OCI-M2 (cell line): ENCODE results near the gene SORL1.

Experiments used
- DNase-seq: peaks from one replicate; lab custom pipeline; 2025; ENCODE audit not compliant: unreplicated experiment; lab: John Stamatoyannopoulos, UW

The SORL1 gene

GRCh38 chr11:121426476-121427399 lies 25.4 kb upstream of the SORL1 start:
- no peak for DNase-seq

GRCh38 chr11:121427400-121427744 lies 24.7 kb upstream of the SORL1 start:
- DNase-seq = no peak

DNA sequence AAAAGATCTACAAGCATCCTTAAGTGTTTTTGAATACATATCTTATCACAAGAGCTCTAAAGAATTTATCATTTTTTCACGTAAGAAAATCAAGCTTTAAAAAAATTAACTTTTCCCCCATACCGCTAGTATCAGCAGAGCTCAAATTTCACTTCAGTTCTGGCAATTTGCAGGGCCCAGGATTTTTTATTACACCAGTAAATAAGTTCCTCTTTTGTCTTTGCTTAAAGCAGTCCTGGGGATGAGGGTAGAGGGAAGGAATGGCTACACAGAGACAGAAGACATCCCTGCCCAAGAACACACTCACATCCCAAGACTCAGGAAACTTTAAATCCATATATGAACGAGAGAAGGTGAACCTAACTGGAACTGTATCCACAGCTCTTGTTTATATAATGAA lies 22.6 kb upstream of the SORL1 start:
- no peak for DNase-seq

- DNase-seq = no peak
Observed at GRCh38 chr11:121431820-121432526, 20.1 kb upstream of the SORL1 start.

DNA sequence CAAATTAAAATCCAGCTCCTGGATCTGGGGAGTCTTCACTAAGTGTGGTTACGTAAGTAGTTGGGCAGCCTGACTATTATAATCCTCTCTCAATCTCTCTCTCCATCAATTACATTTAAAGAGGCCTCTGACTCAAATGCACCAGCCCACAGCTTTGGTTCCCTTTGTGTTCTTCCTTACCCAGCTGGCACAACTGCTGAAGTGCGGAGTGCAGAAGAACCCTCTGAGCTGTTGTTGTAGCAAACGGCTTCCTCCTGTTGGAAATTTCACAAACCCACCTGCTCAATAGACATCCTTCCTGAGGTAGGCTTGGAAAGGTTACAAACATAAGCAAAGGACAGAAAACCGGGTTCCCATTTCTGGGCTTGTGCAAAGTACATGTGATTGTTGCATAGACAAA lies 17.0 kb upstream of the SORL1 start:
- no peak for DNase-seq

- DNase-seq = no peak
Observed at GRCh38 chr11:121435551-121436511, 16.3 kb upstream of the SORL1 start.

DNA sequence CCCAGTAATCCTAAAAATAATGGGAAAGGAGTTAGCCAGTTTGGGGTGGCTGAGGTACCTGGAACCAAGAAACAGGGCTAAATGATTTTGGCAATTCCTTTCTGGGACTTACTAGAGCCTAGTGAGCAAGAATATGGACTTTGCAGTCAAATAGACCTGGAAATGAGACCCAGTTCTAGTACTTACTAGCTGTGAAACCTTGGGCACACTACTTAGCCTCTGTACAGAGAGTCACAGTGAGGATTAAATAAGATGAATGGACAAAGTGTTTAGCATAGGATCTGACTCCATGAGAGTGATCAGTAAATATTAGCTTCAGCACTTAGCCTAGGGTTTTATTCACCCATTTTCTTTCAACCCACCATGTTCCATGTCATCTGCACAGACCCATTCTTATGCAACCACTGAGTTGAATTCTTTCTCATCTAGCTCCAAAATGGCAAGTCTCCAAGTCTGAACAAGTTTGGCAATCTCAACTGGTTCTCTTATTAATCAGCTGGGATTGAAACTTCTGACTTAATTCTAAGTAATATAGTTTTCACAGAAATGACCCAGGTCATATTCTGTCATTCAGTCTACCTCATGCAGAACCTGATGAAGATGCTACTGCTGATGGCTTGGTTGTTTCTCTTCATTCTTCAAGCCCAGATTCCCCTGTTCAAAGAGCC lies 15.0 kb upstream of the SORL1 start:
- no peak for DNase-seq

GRCh38 chr11:121437686-121438078 lies 14.4 kb upstream of the SORL1 start:
- DNase-seq = no peak

DNA sequence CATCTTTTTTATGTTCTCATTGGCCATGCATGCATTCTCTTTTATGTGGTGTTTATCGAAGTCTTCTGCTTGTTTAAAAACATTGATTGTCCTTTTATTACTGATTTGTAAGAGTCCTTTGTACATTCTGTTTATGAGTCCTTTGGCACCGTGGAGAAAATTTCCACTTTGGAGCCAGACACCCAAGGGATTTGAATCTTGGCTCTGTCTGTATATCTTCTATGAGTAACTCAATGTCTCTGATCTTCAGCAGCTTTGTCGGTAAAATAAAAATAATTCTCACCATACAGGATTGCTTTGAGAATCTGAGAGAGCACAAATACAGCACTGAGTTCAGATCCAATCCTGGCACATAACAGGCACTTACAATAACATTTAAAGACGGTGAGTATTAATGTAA lies 12.8 kb upstream of the SORL1 start:
- no peak for DNase-seq

GRCh38 chr11:121439759-121440158 lies 12.4 kb upstream of the SORL1 start:
- DNase-seq = no peak

DNA sequence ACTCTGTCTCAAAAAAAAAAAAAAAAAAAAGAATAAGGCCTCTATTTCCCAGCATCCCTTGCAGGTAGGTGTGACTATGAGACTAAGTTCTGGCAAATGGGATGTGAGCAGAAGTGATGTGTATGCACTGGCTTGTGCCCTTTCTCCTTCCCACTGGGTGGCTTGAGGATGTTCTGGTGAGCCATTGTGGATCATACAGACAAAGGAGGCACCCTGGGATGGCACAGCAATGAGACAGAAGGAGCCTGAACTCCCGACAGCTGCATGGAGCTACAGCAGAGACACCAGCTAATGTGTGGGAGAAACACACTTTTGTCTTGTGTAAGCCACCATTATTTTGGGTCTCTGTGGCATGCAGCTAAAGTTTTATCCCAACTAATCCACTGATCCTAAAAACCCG lies 10.6 kb upstream of the SORL1 start:
- DNase-seq = no peak

DNA sequence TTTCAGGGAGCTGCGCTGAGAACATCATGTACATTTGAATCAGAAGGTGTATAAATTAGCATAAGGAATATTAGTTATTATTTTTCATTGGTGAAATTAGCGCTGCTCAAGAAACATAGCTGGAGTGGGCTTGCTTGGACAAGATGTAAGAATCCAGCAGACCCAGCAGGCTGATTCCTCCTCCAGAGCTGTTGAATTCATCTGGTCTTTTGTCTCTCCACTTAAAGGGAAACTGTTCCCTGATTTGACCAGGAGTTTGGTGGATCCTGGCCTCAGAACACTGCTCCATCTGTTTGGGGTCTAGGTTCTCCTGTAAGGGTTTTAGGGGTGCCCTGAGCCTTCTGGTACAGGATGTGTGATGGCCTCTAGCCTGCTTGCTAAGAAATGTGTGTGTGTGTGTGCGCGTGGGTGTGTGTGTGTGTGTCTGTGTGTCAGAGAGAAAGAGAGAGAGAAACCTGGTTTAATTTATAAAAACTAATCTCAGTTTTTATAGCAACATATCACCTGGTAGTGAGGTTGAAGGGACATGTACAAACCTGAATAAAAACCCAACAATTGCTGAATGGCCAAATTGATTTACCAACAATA lies 8.3 kb upstream of the SORL1 start:
- no peak for DNase-seq

- DNase-seq = no peak
Observed at GRCh38 chr11:121444526-121444925, 7.6 kb upstream of the SORL1 start.

DNA sequence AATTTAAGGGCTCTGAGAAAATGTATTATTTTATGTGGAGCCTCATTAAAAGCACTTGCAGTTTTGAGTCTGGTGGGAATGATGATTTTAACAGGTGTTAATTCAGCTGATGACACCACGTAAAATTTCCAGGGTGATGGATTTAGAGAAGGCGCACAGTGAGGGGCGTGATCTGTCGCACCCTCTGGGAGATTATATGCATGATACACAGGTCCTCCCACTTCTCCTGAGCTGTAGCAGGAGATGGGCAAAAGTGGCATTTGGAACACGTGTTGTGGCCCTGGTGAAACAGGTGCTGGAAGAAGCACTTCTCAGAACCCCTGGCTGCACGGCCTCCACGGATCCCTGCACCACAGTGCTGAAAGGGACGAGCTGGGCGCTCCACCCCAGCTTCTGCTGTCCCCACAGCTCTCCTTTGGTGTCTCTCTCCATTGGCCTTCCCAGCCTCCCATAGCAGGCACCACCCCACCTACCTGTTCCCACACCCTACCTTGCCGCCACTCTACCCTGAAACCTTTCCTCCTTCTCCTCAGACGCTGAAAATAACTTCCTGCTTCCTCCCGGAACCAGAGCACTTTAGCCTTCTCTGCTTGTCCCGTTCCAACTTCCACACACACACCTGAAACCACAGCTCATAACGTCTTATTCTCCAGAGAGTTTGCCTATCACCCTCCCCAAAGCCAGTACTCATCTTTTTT lies 6.9 kb upstream of the SORL1 start:
- no peak for DNase-seq

GRCh38 chr11:121446752-121447156 lies 5.4 kb upstream of the SORL1 start:
- DNase-seq = no peak

GRCh38 chr11:121448011-121448410 lies 4.1 kb upstream of the SORL1 start:
- DNase-seq = no peak

GRCh38 chr11:121448431-121448941 lies 3.6 kb upstream of the SORL1 start:
- no peak for DNase-seq

- DNase-seq = no peak
Observed at GRCh38 chr11:121449123-121449522, 3.0 kb upstream of the SORL1 start.

- DNase-seq = no peak
Observed at GRCh38 chr11:121449626-121450025, 2.5 kb upstream of the SORL1 start.

DNA sequence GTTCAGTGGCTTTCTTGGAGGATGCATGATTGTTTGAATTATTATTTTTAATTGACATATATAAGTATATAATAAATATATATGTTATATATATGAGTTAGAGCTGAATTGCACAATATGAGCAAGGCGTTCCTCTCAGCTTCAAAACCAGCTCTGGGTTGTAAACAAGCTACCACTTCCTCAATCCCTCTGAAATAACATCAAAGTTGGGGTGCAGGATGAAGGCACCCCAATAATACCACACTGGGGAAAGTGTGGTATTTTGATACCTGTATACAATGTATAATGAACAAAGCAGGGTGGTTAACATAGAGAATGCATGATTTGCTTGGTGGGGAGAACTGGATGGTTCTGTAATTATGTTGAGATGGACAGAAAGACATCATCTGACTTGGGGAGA lies 1.7 kb upstream of the SORL1 start:
- no peak for DNase-seq
